ENCODE data around the gene CD59. TPM values are rescaled to one million over a fixed set of nuclear protein-coding genes. Genes with fewer than 3 reads are reported as not detected.
A peak's percentile ranks its signal among the peaks of the same experiment; 100 is the strongest.

Gene CD59
- total and polyA plus RNA-seq, 2 of the 13 experiments (the other 11 are each of a cell fraction or from before 2014, with no cell fraction given) = 127 to 289 TPM

DNA sequence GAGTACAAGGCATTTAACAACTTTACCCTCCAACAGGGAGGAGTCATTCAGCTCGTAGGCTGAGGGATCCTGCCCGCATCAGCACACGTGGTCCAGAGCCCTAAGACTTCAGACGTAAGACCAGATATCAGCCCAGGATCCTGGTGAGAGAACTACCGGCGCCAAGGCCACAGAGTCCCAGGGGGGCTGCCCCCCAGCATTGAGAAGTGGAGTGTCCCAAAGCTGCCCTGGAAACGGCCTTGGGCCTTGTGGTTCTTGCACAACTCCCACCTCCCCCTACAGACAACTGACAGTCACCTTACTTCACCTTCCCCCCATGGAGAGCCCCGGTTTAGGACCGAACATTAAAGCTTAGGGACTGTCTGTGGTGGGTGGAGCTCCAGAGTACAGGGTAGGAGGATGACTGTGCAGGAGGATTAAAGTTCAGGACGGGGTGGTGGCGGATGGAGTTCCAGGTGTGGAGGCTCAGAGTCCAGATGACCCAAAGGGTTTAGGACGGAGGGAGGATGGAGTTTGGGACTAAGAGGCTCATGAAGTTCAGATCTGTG lies 36.6 kb downstream of the CD59 start (continued):
- TF ChIP-seq RNF219 (CRISPR knock-in tag; IDR thresholded peaks at IDR 0.05) (no peak), FLYWCH1 (CRISPR knock-in tag; IDR thresholded peaks at IDR 0.05) (no peak), JUN (CRISPR knock-in tag; IDR thresholded peaks at IDR 0.05) (no peak), MTERF4 (CRISPR knock-in tag; IDR thresholded peaks at IDR 0.05) (no peak), ZNF280D (CRISPR knock-in tag; IDR thresholded peaks at IDR 0.05) (no peak), CBX5 (CRISPR knock-in tag; IDR thresholded peaks at IDR 0.05; ENCODE audit: borderline replicate concordance) (0 out of 2 replicates have a peak, but pooled peaks have one; percentile 35), CCDC6 (CRISPR knock-in tag; IDR thresholded peaks at IDR 0.05) (no peak), ZNF816 (CRISPR knock-in tag; IDR thresholded peaks at IDR 0.05; ENCODE audit: borderline replicate concordance) (no peak), ZNF530 (CRISPR knock-in tag; IDR thresholded peaks at IDR 0.05; ENCODE audit: low read depth) (no peak), ZNF44 (CRISPR knock-in tag; IDR thresholded peaks at IDR 0.05) (no peak), AKNA (CRISPR knock-in tag; IDR thresholded peaks at IDR 0.05; ENCODE audit: borderline replicate concordance) (no peak), TMF1 (CRISPR knock-in tag; IDR thresholded peaks at IDR 0.05; ENCODE audit: low read depth) (no peak), FOSL2 (CRISPR knock-in tag; IDR thresholded peaks at IDR 0.05) (peak; percentile 56), TFAP4 (IDR thresholded peaks at IDR 0.05; ENCODE audit: borderline replicate concordance, low read depth) (no peak; the same call in 1 of the 2 replicates), GLI4 (CRISPR knock-in tag; IDR thresholded peaks at IDR 0.05; ENCODE audit: borderline replicate concordance) (no peak), SOX6 (IDR thresholded peaks at IDR 0.05) (no peak), SOX6 (CRISPR knock-in tag; IDR thresholded peaks at IDR 0.05) (peak; percentile 89)

All from HepG2 (cell line).